Hematopoietic multipotent progenitor cell treated with erythropoietin and hydrocortisone succinate and interleukin-3 and kit ligand, for 17 days (in vitro differentiated cells): ENCODE results near the gene CYP26B1.
"Not testable (repeated sequence)": the region's sequence is repeated elsewhere in the genome, so short reads cannot be mapped to it uniquely, and the experiment has no call there.

ENCODE experiments used
- DNase-seq: peaks from one replicate; pipeline ENCODE4 v3.0.0-alpha.2; 2015; ENCODE audit warnings: low spot score

CYP26B1 gene

GRCh38 chr2:72109291-72109690 lies 38.4 kb downstream of the CYP26B1 start:
- no peak for DNase-seq

DNA sequence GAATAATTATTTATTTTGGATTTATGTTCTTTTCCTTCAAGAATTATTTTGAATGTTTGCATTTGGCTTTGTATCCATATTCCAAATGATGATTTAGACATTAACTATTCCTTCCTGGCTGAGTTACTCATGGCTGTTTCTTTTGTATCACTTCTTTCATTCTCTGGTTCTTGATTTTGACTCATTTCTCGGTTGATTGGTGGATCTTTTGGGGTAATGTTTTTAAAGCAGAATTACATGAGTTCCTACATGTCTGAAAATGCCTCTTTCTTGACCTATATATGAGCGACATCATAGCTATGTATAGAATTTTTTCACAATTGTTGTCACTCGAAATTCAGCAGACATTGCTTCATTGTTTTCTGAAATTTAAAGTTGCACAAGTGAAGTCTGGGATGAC lies 39.5 kb downstream of the CYP26B1 start:
- no peak for DNase-seq

DNA sequence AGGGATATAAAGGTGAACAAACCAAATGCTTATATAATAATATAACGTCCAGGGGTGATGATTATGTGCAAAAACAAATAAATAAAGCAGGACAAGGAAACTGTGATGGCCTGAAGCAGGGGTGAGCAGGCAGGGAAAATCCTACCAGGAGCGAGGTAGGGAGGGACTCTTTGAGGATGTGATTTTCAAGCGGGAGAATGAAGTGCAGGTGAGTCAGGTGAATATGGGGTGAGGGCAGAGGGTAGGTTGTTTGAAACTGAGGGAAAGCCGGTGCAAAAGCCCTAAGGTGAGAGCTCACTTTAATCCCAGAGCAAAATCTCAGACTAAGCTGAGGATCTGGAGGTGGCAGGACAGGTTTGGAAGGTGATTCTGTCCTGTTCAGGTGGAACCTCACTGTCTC lies 40.7 kb downstream of the CYP26B1 start:
- no peak for DNase-seq

GRCh38 chr2:72104821-72105588 lies 42.7 kb downstream of the CYP26B1 start:
- DNase-seq: no peak

- no peak for DNase-seq
Measured at GRCh38 chr2:72103690-72104089, 44.0 kb downstream of the CYP26B1 start.

- DNase-seq: no peak
Measured at GRCh38 chr2:72103161-72103560, 44.5 kb downstream of the CYP26B1 start.

DNA sequence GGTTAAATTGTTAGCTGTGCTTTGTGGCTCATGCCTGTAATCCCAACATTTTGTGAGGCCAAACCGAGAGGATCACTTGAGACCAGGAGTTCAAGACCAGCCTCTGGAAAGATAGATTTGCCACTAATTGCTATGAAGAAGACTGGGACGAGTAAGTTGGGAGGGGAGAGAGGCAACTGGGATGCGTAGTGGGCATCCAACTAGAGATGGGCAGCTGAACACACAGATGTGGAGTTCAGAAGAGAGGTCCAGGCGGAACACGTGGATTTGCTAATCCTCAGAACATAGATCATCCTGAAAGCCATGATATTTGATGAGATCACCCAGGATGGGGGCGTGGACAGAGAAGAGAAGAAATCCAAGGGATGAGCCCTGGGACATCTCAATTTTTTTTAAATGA lies 48.7 kb downstream of the CYP26B1 start:
- no peak for DNase-seq

DNA sequence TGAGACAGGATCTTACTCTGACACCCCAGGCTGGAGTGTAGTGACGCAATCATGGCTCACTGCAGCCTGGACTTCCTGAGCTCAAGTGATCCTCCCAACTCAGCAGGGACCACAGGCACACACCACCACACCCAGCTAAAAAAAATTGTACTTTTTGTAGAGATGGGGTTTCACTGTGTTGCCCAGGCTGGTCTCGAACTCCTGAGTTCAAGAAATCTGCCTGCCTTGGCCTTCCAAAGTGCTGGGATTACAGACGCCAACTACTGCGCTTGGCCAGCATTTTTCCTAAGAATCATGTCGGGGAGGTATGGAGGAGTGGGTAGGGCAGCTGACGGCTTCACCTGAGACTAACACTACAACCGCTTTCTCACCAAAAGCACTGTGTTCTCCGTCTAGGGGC lies 50.4 kb downstream of the CYP26B1 start:
- no peak for DNase-seq

DNA sequence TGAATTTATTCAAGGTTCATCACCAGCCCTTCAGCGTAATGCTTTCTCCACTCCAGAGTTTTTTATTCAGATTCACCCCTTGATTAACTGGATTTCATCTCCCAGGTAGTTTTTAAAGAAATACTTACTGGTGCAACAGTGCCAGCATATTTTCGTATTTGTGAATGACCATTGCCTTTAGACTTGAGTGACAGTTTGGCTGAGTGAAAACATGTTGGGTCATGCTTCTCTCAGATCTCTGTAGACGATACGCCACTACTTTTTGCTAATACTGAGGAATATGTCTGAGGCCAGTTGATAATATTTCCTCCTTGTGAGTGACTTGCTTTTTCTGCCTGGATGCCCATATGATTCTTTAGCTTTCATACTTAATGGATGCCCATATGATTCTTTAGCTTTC lies 51.5 kb downstream of the CYP26B1 start:
- no peak for DNase-seq

- no peak for DNase-seq
Measured at GRCh38 chr2:72095364-72095763, 52.3 kb downstream of the CYP26B1 start.

DNA sequence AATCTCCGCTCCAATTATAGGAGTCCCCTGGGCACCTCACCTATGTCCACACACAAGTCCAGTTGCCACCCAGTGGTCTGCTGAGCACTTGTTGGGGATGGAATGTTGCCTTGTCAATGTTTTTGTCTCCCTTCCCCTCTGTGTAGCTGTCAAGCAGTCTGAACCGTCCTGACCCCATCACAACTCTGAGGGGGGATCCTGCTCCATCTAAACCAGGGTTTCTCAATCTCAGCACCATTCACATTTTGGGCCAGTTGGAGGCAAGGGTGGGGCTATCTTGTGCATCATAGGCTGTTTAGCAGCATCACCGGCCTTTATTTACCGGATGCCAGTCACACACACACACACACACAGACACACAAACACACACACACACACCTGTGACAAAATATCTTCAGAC lies 53.0 kb downstream of the CYP26B1 start:
- no peak for DNase-seq

DNA sequence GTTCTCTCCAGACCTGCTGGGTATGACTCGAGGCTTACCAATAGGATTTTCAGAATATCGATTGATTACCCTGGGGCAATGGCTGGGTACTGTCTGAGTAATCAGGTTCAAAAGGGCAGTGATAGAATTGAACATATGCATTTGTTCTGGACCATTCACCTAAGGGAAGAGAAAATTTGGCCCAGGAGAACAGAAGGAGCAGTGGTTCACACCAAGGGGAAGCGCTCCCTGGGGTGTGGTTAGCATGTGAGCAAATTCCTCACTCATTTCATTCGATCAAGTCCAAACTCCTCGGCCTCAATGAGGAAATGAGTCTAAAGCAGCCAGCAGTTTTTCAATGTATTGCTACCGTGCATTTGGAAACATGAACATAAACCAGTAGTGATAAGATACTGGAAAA lies 55.6 kb downstream of the CYP26B1 start:
- no peak for DNase-seq

DNA sequence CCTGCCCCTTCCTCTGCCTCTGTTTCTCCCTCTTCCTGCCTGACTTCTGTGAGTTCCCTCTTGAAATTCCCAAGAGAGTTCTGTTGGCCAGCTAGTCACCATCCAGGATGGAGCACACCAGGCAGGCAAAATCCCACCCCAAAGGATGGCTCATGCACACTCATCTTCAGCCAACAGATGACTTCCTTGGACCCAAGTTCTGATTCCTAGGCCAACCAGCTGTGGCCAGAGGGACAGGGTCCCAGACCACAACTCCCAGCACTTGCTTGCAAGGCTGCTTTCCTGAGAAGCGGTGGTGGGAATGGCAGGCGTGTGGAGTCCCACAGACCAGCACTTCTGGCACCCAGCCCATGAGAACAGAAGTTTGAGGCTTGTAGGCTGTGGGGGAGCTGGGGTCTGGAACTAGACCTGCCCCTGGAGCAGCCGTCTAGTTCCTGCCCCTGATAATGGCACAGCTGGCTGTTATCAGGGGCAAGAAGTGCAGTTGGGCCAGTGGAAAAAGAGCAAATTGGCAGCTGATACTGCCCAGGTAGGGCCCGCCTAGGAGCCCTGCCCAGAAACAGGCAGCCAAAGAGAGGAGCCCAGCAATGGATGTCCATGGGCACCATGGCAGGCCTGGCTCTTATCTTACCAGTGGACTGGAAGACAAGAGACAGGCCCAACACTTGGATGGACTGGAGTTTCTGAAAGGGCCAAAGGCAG lies 56.7 kb downstream of the CYP26B1 start:
- no peak for DNase-seq

GRCh38 chr2:72090271-72090720 lies 57.4 kb downstream of the CYP26B1 start:
- DNase-seq: no peak

- DNase-seq: no peak
Measured at GRCh38 chr2:72089537-72089936, 58.1 kb downstream of the CYP26B1 start.

- no peak for DNase-seq
Measured at GRCh38 chr2:72089028-72089427, 58.6 kb downstream of the CYP26B1 start.

- DNase-seq: not testable (repeated sequence)
Measured at GRCh38 chr2:72086871-72087633, 60.6 kb downstream of the CYP26B1 start.

DNA sequence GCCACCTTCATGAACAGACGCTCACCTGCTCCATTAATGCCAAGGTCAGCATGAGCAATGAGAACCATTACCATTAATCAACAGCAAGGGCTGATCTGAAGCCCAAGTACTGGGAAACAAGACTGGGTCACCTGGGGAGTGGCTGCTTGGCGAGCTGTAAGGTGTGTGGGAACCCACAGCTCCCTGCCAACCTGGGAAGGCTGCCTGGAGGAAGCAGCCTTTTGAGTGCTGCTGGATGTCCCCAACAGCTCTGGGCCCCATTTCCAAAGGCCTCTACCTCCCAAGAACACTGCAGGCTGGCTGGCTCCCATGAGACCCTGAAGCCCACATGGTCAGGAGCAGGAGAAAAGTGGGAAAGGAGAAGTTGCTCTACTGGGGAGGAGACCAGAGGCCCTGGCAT lies 62.1 kb downstream of the CYP26B1 start:
- DNase-seq: no peak

DNA sequence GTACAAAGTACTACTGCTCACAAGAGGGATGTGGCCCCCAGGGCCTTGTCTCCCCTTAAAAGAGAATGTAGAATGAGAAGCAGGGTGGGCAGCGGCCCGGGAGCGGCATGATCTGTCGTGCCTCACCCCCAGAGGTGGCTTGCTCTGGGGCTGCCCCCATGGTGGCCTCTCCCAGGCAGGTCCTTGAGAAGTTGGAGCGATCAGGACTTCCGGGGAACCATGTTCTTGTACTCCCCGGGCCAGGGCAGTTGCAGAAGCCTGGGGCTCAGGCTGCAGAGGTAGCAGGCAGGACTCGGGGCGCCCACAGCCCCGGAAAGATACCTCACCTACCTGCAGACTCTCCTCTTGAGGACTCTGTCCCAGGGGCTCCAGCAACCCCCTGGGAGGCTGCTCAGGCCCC lies 62.6 kb downstream of the CYP26B1 start:
- DNase-seq: no peak

GRCh38 chr2:72084584-72084976 lies 63.1 kb downstream of the CYP26B1 start:
- no peak for DNase-seq

GRCh38 chr2:72083751-72084583 lies 63.7 kb downstream of the CYP26B1 start:
- DNase-seq: no peak

- DNase-seq: no peak
Measured at GRCh38 chr2:72082887-72083286, 64.8 kb downstream of the CYP26B1 start.
